22Rv1 (cell line): ENCODE results near the gene TSTD2.

Source experiments
- ZFX ChIP-seq: fragments of 450-650 bp; IDR thresholded peaks from 2 replicates; pipeline ENCODE4 v1.6.1; 2017; ENCODE audit warnings: antibody characterized with exemption, borderline replicate concordance
- TF ChIP-seq, protein P1 (sequence below): fragments of 450-650 bp; IDR thresholded peaks from 2 replicates; pipeline ENCODE4 v1.5.1; 2017; ENCODE audit warnings: mild to moderate bottlenecking

DNA sequence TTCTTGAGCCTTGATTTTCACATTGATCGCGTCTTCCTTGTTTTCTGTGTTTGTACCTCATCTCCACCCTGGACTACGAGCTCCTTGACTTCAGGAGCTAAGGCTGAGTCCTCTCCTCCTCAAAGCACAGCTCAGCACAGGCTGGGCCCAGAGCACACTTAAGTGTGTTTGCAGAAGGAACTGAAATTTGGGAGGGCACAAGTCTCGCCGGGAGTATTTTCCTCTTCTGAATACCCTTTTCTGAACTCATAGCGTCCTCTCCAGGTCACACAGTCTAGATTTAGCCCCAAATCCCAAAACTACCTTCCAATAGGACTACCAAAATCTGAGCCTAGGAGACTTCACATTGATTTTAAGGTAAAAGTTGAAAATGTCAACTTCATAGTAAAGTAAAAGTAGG lies 41.6 kb downstream of the TSTD2 start:
- TF ChIP-seq, protein P1, sequence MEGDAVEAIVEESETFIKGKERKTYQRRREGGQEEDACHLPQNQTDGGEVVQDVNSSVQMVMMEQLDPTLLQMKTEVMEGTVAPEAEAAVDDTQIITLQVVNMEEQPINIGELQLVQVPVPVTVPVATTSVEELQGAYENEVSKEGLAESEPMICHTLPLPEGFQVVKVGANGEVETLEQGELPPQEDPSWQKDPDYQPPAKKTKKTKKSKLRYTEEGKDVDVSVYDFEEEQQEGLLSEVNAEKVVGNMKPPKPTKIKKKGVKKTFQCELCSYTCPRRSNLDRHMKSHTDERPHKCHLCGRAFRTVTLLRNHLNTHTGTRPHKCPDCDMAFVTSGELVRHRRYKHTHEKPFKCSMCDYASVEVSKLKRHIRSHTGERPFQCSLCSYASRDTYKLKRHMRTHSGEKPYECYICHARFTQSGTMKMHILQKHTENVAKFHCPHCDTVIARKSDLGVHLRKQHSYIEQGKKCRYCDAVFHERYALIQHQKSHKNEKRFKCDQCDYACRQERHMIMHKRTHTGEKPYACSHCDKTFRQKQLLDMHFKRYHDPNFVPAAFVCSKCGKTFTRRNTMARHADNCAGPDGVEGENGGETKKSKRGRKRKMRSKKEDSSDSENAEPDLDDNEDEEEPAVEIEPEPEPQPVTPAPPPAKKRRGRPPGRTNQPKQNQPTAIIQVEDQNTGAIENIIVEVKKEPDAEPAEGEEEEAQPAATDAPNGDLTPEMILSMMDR = no peak
- no peak for TF ChIP-seq ZFX
